Hepatocyte (in vitro differentiated cells): Measurements from ENCODE around the gene FRMPD4.

Experiments used
- EZH2 ChIP-seq: fragments of 200-600 bp; sonication (generic); IDR thresholded peaks from 2 replicates; pipeline ENCODE4 v1.6.1; 2016; ENCODE audit warnings: antibody characterized with exemption, mild to moderate bottlenecking, borderline replicate concordance
- EZH2phosphoT487 ChIP-seq: fragments of 200-600 bp; sonication (generic); IDR thresholded peaks from one replicate; pipeline ENCODE4 v1.6.1; 2018; ENCODE audit warnings: antibody characterized with exemption, mild to moderate bottlenecking, low read depth, moderate library complexity; ENCODE audit not compliant: unreplicated experiment, severe bottlenecking
- TF ChIP-seq, protein P1 (sequence below): fragments of 200-600 bp; sonication (generic); IDR thresholded peaks from 2 replicates; pipeline ENCODE4 v1.5.1; 2016; ENCODE audit warnings: antibody characterized with exemption, mild to moderate bottlenecking; ENCODE audit not compliant: poor library complexity

DNA sequence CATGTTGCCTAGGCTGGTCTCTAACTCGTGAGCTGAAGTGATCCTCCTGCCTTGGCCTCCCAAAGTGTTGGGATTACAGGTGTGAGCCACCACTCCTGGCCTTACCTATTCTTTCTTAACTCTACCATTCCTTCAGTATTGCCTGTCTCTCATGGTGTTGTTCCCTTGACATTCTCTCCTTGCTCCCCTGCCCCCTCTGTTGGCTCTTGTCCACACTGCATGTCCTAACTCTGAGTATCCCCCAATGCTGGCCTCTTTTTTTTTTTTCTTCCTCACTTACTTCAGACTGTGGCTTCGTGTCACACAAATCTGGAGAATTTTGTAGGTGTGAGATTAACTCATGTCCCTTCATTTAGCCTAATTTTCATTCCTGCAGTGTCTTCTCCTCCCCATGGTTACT, 22.9 kb upstream of the FRMPD4 start:
- TF ChIP-seq, protein P1, sequence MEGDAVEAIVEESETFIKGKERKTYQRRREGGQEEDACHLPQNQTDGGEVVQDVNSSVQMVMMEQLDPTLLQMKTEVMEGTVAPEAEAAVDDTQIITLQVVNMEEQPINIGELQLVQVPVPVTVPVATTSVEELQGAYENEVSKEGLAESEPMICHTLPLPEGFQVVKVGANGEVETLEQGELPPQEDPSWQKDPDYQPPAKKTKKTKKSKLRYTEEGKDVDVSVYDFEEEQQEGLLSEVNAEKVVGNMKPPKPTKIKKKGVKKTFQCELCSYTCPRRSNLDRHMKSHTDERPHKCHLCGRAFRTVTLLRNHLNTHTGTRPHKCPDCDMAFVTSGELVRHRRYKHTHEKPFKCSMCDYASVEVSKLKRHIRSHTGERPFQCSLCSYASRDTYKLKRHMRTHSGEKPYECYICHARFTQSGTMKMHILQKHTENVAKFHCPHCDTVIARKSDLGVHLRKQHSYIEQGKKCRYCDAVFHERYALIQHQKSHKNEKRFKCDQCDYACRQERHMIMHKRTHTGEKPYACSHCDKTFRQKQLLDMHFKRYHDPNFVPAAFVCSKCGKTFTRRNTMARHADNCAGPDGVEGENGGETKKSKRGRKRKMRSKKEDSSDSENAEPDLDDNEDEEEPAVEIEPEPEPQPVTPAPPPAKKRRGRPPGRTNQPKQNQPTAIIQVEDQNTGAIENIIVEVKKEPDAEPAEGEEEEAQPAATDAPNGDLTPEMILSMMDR: no peak
- no peak for TF ChIP-seq EZH2
- TF ChIP-seq EZH2phosphoT487: no peak
